ENCODE data around the gene ATP11B. TPM values are rescaled to one million over a fixed set of nuclear protein-coding genes. Genes with fewer than 3 reads are reported as not detected.

The ATP11B gene
- total and polyA plus RNA-seq, 2 of the 8 experiments (the other 6 are each of a cell fraction or from before 2014, with no cell fraction given): 5.1 to 26.5 TPM

GRCh38 chr3:182908471-182908870, 115.2 kb downstream of the ATP11B start:
- Histone ChIP-seq H3K9me3 (ENCODE audit: insufficient read depth in 2 of 2, low read depth in 1 of 2, low read length in 1 of 2) (no peaks in the 10 kb centered on the region), H3K23me2 (ENCODE audit: low read depth, low read length) (no peaks in the 10 kb centered on the region), H3K18ac (ENCODE audit: extremely low read depth, low read length) (no peak overlapping the region), H4K5ac (ENCODE audit: insufficient read length, low read depth, low read length) (no peak overlapping the region), H3K23ac (ENCODE audit: insufficient read length) (no peak overlapping the region), H4K20me1 (replicated peaks in 1 of 2; ENCODE audit: control insufficient read depth in 1 of 2, insufficient read depth in 2 of 2, low read length in 2 of 2) (no peaks in the 10 kb centered on the region), H3K79me2 (ENCODE audit: control insufficient read depth in 1 of 2, insufficient read depth in 2 of 2, low read length in 2 of 2) (no peaks in the 10 kb centered on the region), H2BK15ac (ENCODE audit: low read length) (no peak overlapping the region), H2BK20ac (ENCODE audit: low read length) (no peak overlapping the region), H2AFZ (ENCODE audit: low read length) (no peak overlapping the region), H3K4ac (replicated peaks; ENCODE audit: insufficient read length, low read depth, low read length) (no peak overlapping the region), H3K4me1 (replicated peaks in 1 of 4; ENCODE audit: control insufficient read depth in 3 of 4, insufficient read depth in 4 of 4, low read length in 3 of 4) (peaks cover 0 to 3% (median 2%) of the 10 kb centered on the region in 4 experiments; a peak in 3 of 7 replicates), H2BK120ac (replicated peaks; ENCODE audit: low read depth, low read length) (no peak overlapping the region), H3K27ac (ENCODE audit: low read depth, low read length) (no peak overlapping the region), H4K91ac (replicated peaks; ENCODE audit: insufficient read length, low read length) (no peak overlapping the region), H3K79me1 (ENCODE audit: low read depth, low read length) (no peaks in the 10 kb centered on the region), H3K36me3 (ENCODE audit: control insufficient read depth in 2 of 4, insufficient read depth in 4 of 4, low read length in 3 of 4) (no peaks in the 10 kb centered on the region), H3K4me3 (ENCODE audit: extremely low read depth in 1 of 4, insufficient read depth in 2 of 4, low read depth in 3 of 4, low read length in 4 of 4) (no peak overlapping the region), H2BK12ac (ENCODE audit: low read depth, low read length) (no peak overlapping the region), H3K27me3 (replicated peaks in 1 of 4; ENCODE audit: control insufficient read depth in 3 of 4, extremely low read depth in 1 of 4, insufficient read depth in 3 of 4, low read length in 3 of 4) (no peaks in the 10 kb centered on the region), H2AK5ac (ENCODE audit: low read depth, low read length) (no peak overlapping the region), H3K56ac (replicated peaks; ENCODE audit: insufficient read length, low read depth, low read length) (no peak overlapping the region), H3K4me2 (ENCODE audit: insufficient read depth in 1 of 2, low read depth in 2 of 2, low read length in 2 of 2) (no peak overlapping the region), H4K8ac (ENCODE audit: extremely low read depth, insufficient read depth, low read length) (no peak overlapping the region), H2BK5ac (ENCODE audit: low read depth, low read length) (no peak overlapping the region), H3K9ac (replicated peaks in 1 of 4; ENCODE audit: extremely low read depth in 1 of 4, low read depth in 3 of 4, low read length in 3 of 4) (no peak overlapping the region), H3K14ac (ENCODE audit: insufficient read length) (no peak overlapping the region)
- WGBS, 2 experiments (ENCODE audit: extremely low coverage in 1 of 2, insufficient coverage in 1 of 2, insufficient read length in 1 of 2, insufficient replicate concordance in 2 of 2, low coverage in 1 of 2, low lambda C conversion rate in 2 of 2, missing lambda C conversion rate in 1 of 2): 90% methylated on average over 1 of the region's 1 CpG; no CpG with 5 or more reads in 1 of the 2 experiments
- ChIA-PET CTCF (ENCODE audit: partially characterized antibody) (interaction anchor here (1.0 to 4.2 kb wide), 11 partner anchors 9 to 194 kb away, joined by 3 to 23 read pairs (median 3); no protein-coding TSS in a partner anchor), POLR2A (ENCODE audit: partially characterized antibody) (no interaction called here)
- TF ChIP-seq RXRA (IDR thresholded peaks at IDR 0.05; ENCODE audit: insufficient read depth, low read depth, low read length) (no peak), CEBPB (IDR thresholded peaks at IDR 0.05; ENCODE audit: low read depth, low read length) (no peak), CREB1 (IDR thresholded peaks at IDR 0.05) (no peak)
- DNase-seq (ENCODE audit: low read depth in 1 of 2, low spot score in 2 of 2) (no peak), FAIRE-seq (no peak)

Measured in H1 (cell line).